DMS53 treated with DMSO at 0.1 percent for 48 hours (cell line): Measurements from ENCODE around the gene MASP2.
"Not testable (repeated sequence)": the region's sequence is repeated elsewhere in the genome, so short reads cannot be mapped to it uniquely, and the experiment has no call there.

ENCODE experiments used
- DNase-seq: peaks from one replicate; lab custom pipeline; 2025; ENCODE audit not compliant: unreplicated experiment; lab: John Stamatoyannopoulos, UW

MASP2 gene

GRCh38 chr1:11046625-11047365 lies at the start of gene MASP2:
TSS of gene MASP2 (minus strand) at chr1:11047239. CDS start at chr1:11047207, 32 bp downstream.
- DNase-seq: no peak

GRCh38 chr1:11083784-11084183 lies 36.7 kb upstream of the MASP2 start:
- DNase-seq: not testable (repeated sequence)

GRCh38 chr1:11080931-11081330 lies 33.9 kb upstream of the MASP2 start:
- no peak for DNase-seq

GRCh38 chr1:11078631-11079030 lies 31.6 kb upstream of the MASP2 start:
- no peak for DNase-seq

- not testable (repeated sequence) for DNase-seq
These were observed 26.4 kb upstream of the MASP2 start for GRCh38 chr1:11073398-11073797.

- DNase-seq: no peak
These were observed 25.3 kb upstream of the MASP2 start for GRCh38 chr1:11072216-11072917.

GRCh38 chr1:11071463-11072215 lies 24.6 kb upstream of the MASP2 start:
- DNase-seq: peak; percentile 6

- DNase-seq: no peak
These were observed 23.8 kb upstream of the MASP2 start for GRCh38 chr1:11070876-11071275.

GRCh38 chr1:11068600-11069473 lies 21.8 kb upstream of the MASP2 start:
- no peak for DNase-seq

- no peak for DNase-seq
These were observed 20.9 kb upstream of the MASP2 start for GRCh38 chr1:11067716-11068599.

- DNase-seq: no peak
These were observed 18.8 kb upstream of the MASP2 start for GRCh38 chr1:11065796-11066195.

GRCh38 chr1:11064942-11065341 lies 17.9 kb upstream of the MASP2 start:
- no peak for DNase-seq

- DNase-seq: not testable (repeated sequence)
These were observed 17.0 kb upstream of the MASP2 start for GRCh38 chr1:11063937-11064537.

GRCh38 chr1:11062965-11063401 lies 15.9 kb upstream of the MASP2 start:
- DNase-seq: no peak

- DNase-seq: no peak
These were observed 14.8 kb upstream of the MASP2 start for GRCh38 chr1:11061652-11062365.

GRCh38 chr1:11059968-11060830 lies 13.2 kb upstream of the MASP2 start, which contains the start of gene SRM:
TSS of gene SRM (minus strand) at chr1:11060018. CDS start at chr1:11059943, 75 bp downstream.
- peak; percentile 86 for DNase-seq

GRCh38 chr1:11059155-11059967 lies 12.3 kb upstream of the MASP2 start:
- DNase-seq: peak; percentile 18
